Fibroblast of mammary gland (primary cell): ENCODE results near the gene DNAJB2.
"Not testable (repeated sequence)": the region's sequence is repeated elsewhere in the genome, so short reads cannot be mapped to it uniquely, and the experiment has no call there.

Experiments used
- DNase-seq: peaks from one replicate; pipeline ENCODE4 v3.0.0-alpha.2; 2010; ENCODE audit warnings: low read depth
- H3K4me3 ChIP-seq: 2 replicates; pipeline ENCODE4 v1.5.1; 2011; ENCODE audit warnings: low read depth, mild to moderate bottlenecking, low read length, moderate library complexity; ENCODE audit not compliant: control insufficient read depth
- CTCF ChIP-seq: conservative IDR thresholded peaks from 2 replicates; pipeline ENCODE4 v1.5.1; 2011; ENCODE audit warnings: low read depth, low read length, inconsistent platforms; ENCODE audit not compliant: control insufficient read depth, insufficient read depth

Gene DNAJB2

GRCh38 chr2:219251656-219252055 is 27.5 kb upstream of the DNAJB2 start:
- no peak overlapping the region for H3K4me3 ChIP-seq
- DNase-seq, result no peak
- TF ChIP-seq CTCF, result no peak

- no peak overlapping the region for H3K4me3 ChIP-seq
- DNase-seq, result no peak
- no peak for TF ChIP-seq CTCF
Measured at GRCh38 chr2:219252084-219252483, 27.1 kb upstream of the DNAJB2 start.

- peak overlapping the region; percentile 44 for H3K4me3 ChIP-seq
- no peak for DNase-seq
- TF ChIP-seq CTCF, result no peak
Measured at GRCh38 chr2:219252570-219252899, 26.6 kb upstream of the DNAJB2 start.

- peak within 1 kb of the TSS; percentile 44 for H3K4me3 ChIP-seq
- DNase-seq, result no peak
- TF ChIP-seq CTCF, result no peak
Measured at GRCh38 chr2:219252900-219253752, 26.0 kb upstream of the DNAJB2 start, which contains the start of gene TUBA4B. Gene TUBA4B, plus strand, starts transcription at chr2:219253243. Its CDS starts 165 bp downstream, at chr2:219253408.

GRCh38 chr2:219253753-219254589 is 25.2 kb upstream of the DNAJB2 start, which contains the start of gene TUBA4A:
Gene TUBA4A, minus strand, starts transcription at chr2:219253918. Its CDS starts 60 bp downstream, at chr2:219253858.
- peak within 1 kb of the TSS; percentile 44 for H3K4me3 ChIP-seq
- peak; percentile 35 for DNase-seq
- TF ChIP-seq CTCF, result no peak

- DNase-seq, result no peak
- TF ChIP-seq CTCF, result no peak
- no peak overlapping the region for H3K4me3 ChIP-seq
Measured at GRCh38 chr2:219254590-219255201, 24.5 kb upstream of the DNAJB2 start.

GRCh38 chr2:219258942-219259341 is 20.2 kb upstream of the DNAJB2 start:
- H3K4me3 ChIP-seq, DNase-seq: not testable (repeated sequence)
